Upper lobe of left lung (tissue), 4 donors: ENCODE results near the gene FAM110D.

Source experiments
- POLR2A ChIP-seq, 4 donors: fragments of 450-650 bp; IDR thresholded peaks; one replicate each; pipeline ENCODE4 v1.5.1; 2016 to 2017; ENCODE audit warnings: antibody characterized with exemption in 4 of 4, mild to moderate bottlenecking in 2 of 4
- POLR2AphosphoS5 ChIP-seq, 2 donors: sonication (generic); formaldehyde crosslinking; IDR thresholded peaks; one replicate each; pipeline ENCODE4 v1.5.1; 2017; ENCODE audit warnings: antibody characterized with exemption in 2 of 2
- TF ChIP-seq, protein P1 (sequence below), 6 experiments: fragments of 450-650 bp in 4 of 6; fragments of 200-600 bp in 2 of 6; sonication (generic) in 2 of 6; IDR thresholded peaks; one replicate each; pipeline ENCODE4 v1.5.1; 2016 to 2019; ENCODE audit warnings: antibody characterized with exemption in 6 of 6

DNA sequence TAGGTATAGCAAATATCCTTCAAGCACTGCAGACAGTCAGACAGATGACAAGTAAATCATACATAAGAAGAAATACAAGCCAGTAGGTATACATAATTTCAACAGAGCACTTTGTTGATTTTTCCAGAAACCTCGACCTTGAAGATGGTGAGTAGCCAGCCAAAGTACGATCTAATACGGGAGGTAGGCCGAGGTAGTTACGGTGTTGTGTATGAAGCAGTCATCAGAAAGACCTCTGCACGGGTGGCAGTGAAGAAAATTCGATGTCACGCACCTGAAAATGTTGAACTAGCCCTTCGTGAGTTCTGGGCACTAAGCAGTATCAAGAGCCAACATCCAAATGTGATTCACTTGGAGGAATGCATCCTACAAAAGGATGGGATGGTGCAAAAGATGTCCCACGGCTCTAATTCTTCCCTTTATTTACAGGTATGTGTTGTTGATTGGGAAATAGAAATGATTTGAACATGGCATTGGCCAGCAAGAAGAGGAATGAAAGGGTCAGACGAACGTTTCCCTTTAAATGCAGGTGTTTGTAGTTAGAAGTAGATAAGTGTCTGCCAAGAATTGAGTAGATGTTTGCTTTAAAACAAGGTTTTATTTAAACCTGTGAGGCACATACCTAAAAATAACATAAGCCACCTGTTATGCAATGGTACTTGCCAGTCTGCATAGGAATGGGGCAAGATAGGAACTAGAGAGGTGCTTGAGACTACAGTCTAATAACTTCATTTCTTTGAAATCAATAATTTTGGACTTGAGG is 44.5 kb upstream of the FAM110D start:
- TF ChIP-seq, protein P1, sequence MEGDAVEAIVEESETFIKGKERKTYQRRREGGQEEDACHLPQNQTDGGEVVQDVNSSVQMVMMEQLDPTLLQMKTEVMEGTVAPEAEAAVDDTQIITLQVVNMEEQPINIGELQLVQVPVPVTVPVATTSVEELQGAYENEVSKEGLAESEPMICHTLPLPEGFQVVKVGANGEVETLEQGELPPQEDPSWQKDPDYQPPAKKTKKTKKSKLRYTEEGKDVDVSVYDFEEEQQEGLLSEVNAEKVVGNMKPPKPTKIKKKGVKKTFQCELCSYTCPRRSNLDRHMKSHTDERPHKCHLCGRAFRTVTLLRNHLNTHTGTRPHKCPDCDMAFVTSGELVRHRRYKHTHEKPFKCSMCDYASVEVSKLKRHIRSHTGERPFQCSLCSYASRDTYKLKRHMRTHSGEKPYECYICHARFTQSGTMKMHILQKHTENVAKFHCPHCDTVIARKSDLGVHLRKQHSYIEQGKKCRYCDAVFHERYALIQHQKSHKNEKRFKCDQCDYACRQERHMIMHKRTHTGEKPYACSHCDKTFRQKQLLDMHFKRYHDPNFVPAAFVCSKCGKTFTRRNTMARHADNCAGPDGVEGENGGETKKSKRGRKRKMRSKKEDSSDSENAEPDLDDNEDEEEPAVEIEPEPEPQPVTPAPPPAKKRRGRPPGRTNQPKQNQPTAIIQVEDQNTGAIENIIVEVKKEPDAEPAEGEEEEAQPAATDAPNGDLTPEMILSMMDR (IDR thresholded peaks at IDR 0.05) = peak in 1 of 6 experiments; percentile 6
- TF ChIP-seq POLR2AphosphoS5 (IDR thresholded peaks at IDR 0.05) (no peak), POLR2A (IDR thresholded peaks at IDR 0.05) (peak in 1 of 4 donors; percentile 23)
